Measurements from ENCODE around the gene HSPA9. TPM values are rescaled to one million over a fixed set of nuclear protein-coding genes. Genes with fewer than 3 reads are reported as not detected.

HSPA9 gene
- total and polyA plus RNA-seq, 9 of the 15 experiments (the other 6 are each of a cell fraction or from before 2014, with no cell fraction given) = 195 to 583 (median 514) TPM

DNA sequence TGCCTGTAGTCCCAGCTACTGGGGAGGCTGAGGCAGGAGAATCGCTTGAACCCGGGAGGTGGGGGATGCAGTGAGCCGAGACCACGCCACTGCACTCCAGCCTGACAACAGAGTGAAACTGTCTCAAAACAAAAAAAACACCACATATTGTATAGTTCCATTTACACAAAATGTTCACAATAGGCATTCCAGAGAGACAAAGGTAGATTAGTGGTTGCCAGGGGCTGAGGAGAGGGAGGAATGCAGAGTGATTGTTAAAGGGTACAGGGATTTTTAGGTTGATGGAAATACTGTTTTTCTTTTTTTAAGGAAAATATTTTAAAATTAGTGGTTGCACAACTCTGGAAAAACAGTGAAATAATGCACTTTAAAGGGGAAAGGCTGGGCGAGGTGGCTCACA is 51.8 kb downstream of the HSPA9 start (continued):
- TF ChIP-seq, protein P1, sequence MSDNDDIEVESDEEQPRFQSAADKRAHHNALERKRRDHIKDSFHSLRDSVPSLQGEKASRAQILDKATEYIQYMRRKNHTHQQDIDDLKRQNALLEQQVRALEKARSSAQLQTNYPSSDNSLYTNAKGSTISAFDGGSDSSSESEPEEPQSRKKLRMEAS (CRISPR knock-in tag; IDR thresholded peaks at IDR 0.05) = no peak
- TF ChIP-seq ZNF79 (CRISPR knock-in tag; IDR thresholded peaks at IDR 0.05; ENCODE audit: low read depth) (no peak), KAT7 (CRISPR knock-in tag; IDR thresholded peaks at IDR 0.05; ENCODE audit: borderline replicate concordance) (no peak), CBX3 (IDR thresholded peaks at IDR 0.05; ENCODE audit: borderline replicate concordance in 1 of 2, low read length in 2 of 2) (no peak), HEY1 (CRISPR knock-in tag; IDR thresholded peaks at IDR 0.05; ENCODE audit: borderline replicate concordance) (no peak)
- TF ChIP-seq, protein P2, sequence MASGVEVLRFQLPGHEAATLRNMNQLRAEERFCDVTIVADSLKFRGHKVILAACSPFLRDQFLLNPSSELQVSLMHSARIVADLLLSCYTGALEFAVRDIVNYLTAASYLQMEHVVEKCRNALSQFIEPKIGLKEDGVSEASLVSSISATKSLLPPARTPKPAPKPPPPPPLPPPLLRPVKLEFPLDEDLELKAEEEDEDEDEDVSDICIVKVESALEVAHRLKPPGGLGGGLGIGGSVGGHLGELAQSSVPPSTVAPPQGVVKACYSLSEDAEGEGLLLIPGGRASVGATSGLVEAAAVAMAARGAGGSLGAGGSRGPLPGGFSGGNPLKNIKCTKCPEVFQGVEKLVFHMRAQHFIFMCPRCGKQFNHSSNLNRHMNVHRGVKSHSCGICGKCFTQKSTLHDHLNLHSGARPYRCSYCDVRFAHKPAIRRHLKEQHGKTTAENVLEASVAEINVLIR (CRISPR knock-in tag; IDR thresholded peaks at IDR 0.05) = no peak
- TF ChIP-seq, protein P3, sequence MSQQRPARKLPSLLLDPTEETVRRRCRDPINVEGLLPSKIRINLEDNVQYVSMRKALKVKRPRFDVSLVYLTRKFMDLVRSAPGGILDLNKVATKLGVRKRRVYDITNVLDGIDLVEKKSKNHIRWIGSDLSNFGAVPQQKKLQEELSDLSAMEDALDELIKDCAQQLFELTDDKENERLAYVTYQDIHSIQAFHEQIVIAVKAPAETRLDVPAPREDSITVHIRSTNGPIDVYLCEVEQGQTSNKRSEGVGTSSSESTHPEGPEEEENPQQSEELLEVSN (IDR thresholded peaks at IDR 0.05; ENCODE audit: borderline replicate concordance in 1 of 2, extremely low read depth in 1 of 2, insufficient read depth in 1 of 2, insufficient read length in 1 of 2, low read depth in 1 of 2, low read length in 1 of 2, poor library complexity in 1 of 2, severe bottlenecking in 1 of 2) = no peak
- TF ChIP-seq, protein P4, sequence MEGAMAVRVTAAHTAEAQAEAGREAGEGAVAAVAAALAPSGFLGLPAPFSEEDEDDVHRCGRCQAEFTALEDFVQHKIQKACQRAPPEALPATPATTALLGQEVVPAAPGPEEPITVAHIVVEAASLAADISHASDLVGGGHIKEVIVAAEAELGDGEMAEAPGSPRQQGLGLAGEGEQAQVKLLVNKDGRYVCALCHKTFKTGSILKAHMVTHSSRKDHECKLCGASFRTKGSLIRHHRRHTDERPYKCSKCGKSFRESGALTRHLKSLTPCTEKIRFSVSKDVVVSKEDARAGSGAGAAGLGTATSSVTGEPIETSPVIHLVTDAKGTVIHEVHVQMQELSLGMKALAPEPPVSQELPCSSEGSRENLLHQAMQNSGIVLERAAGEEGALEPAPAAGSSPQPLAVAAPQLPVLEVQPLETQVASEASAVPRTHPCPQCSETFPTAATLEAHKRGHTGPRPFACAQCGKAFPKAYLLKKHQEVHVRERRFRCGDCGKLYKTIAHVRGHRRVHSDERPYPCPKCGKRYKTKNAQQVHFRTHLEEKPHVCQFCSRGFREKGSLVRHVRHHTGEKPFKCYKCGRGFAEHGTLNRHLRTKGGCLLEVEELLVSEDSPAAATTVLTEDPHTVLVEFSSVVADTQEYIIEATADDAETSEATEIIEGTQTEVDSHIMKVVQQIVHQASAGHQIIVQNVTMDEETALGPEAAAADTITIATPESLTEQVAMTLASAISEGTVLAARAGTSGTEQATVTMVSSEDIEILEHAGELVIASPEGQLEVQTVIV (CRISPR knock-in tag; IDR thresholded peaks at IDR 0.05; ENCODE audit: borderline replicate concordance) = no peak
- TF ChIP-seq, protein P5, sequence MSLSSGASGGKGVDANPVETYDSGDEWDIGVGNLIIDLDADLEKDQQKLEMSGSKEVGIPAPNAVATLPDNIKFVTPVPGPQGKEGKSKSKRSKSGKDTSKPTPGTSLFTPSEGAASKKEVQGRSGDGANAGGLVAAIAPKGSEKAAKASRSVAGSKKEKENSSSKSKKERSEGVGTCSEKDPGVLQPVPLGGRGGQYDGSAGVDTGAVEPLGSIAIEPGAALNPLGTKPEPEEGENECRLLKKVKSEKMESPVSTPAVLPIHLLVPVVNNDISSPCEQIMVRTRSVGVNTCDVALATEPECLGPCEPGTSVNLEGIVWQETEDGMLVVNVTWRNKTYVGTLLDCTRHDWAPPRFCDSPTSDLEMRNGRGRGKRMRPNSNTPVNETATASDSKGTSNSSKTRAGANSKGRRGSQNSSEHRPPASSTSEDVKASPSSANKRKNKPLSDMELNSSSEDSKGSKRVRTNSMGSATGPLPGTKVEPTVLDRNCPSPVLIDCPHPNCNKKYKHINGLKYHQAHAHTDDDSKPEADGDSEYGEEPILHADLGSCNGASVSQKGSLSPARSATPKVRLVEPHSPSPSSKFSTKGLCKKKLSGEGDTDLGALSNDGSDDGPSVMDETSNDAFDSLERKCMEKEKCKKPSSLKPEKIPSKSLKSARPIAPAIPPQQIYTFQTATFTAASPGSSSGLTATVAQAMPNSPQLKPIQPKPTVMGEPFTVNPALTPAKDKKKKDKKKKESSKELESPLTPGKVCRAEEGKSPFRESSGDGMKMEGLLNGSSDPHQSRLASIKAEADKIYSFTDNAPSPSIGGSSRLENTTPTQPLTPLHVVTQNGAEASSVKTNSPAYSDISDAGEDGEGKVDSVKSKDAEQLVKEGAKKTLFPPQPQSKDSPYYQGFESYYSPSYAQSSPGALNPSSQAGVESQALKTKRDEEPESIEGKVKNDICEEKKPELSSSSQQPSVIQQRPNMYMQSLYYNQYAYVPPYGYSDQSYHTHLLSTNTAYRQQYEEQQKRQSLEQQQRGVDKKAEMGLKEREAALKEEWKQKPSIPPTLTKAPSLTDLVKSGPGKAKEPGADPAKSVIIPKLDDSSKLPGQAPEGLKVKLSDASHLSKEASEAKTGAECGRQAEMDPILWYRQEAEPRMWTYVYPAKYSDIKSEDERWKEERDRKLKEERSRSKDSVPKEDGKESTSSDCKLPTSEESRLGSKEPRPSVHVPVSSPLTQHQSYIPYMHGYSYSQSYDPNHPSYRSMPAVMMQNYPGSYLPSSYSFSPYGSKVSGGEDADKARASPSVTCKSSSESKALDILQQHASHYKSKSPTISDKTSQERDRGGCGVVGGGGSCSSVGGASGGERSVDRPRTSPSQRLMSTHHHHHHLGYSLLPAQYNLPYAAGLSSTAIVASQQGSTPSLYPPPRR (CRISPR knock-in tag; IDR thresholded peaks at IDR 0.05; ENCODE audit: borderline replicate concordance) = no peak

All from K562 (cell line).